Gastrocnemius medialis (tissue), 4 donors: ENCODE measurements around the gene HGFAC. TPM values are rescaled to one million over a fixed set of nuclear protein-coding genes. Genes with fewer than 3 reads are reported as not detected.

ENCODE experiments used
- ATAC-seq, 2 donors: fragments of 150-250 bp; one replicate each; pipeline ENCODE4 v1.9.1; 2016
- DNase-seq, 2 donors: peaks; one replicate each; pipeline ENCODE4 v3.0.0-alpha.2; 2019
- H3K27ac ChIP-seq, 4 donors: fragments of 200-600 bp; sonication (generic); 1 replicate in 1 of 4; 2 replicates in 3 of 4; pipeline ENCODE4 v1.5.1; 2016 to 2018; ENCODE audit warnings: mild to moderate bottlenecking in 2 of 4, moderate library complexity in 1 of 4
- H3K27me3 ChIP-seq, 3 donors: fragments of 200-600 bp; sonication (generic) in 2 of 3; 1 replicate in 1 of 3; 2 replicates in 2 of 3; pipeline versions ENCODE4 v1.5.1 to v1.6.0; 2016 to 2019; ENCODE audit warnings: mild to moderate bottlenecking in 1 of 3, moderate library complexity in 1 of 3
- H3K36me3 ChIP-seq, 2 donors: fragments of 200-600 bp; sonication (generic) in 1 of 2; one replicate each; pipeline ENCODE4 v1.5.1; 2017 to 2018
- H3K4me1 ChIP-seq, 2 donors: fragments of 200-600 bp; sonication (generic) in 1 of 2; one replicate each; pipeline ENCODE4 v1.5.1; 2016 to 2017; ENCODE audit warnings: mild to moderate bottlenecking in 2 of 2
- H3K4me3 ChIP-seq, 4 donors: fragments of 200-600 bp; sonication (generic) in 3 of 4; 1 replicate in 1 of 4; 2 replicates in 3 of 4; pipeline ENCODE4 v1.5.1; 2016 to 2019; ENCODE audit warnings: mild to moderate bottlenecking in 2 of 4
- H3K9me3 ChIP-seq, 3 donors: fragments of 200-600 bp; sonication (generic) in 2 of 3; 1 replicate in 1 of 3; 2 replicates in 2 of 3; pipeline ENCODE4 v1.5.1; 2016 to 2019
- POLR2A ChIP-seq, 2 donors: fragments of 450-650 bp; IDR thresholded peaks; one replicate each; pipeline ENCODE4 v1.6.1; 2017; ENCODE audit warnings: antibody characterized with exemption in 2 of 2, mild to moderate bottlenecking in 2 of 2, moderate library complexity in 2 of 2
- in situ Hi-C, 4 donors: fragments of 200-750 bp; cut with MboI; loops; one replicate each; pipeline versions ENCODE4 v1.15.0 to v1.8.0; 2017; ENCODE audit warnings: low sequenced_read_pairs in 4 of 4
- intact Hi-C: fragments of 100-400 bp; cut with DNase I; formaldehyde crosslinking; loops from one replicate; pipeline ENCODE4 v1.15.1; 2023; ENCODE audit warnings: low total_unique reads
- total RNA-seq, 4 donors: library from RNA; depleted of rRNA; stranded (reverse); fragments of >200 nt; gene quantifications; one replicate each; pipeline versions ENCODE4 v1.1.0 to v1.2.3, GENCODE V29; 2016
- TF ChIP-seq, protein P1 (sequence below), 5 experiments: fragments of 450-650 bp in 3 of 5; fragments of 200-600 bp in 2 of 5; sonication (generic) in 2 of 5; IDR thresholded peaks in 4 of 5; conservative IDR thresholded peaks in 1 of 5; 1 replicate in 4 of 5; 2 replicates in 1 of 5; pipeline ENCODE4 v1.5.1; 2016 to 2019; ENCODE audit warnings: antibody characterized with exemption in 5 of 5, mild to moderate bottlenecking in 3 of 5, moderate library complexity in 3 of 5

HGFAC gene
- total RNA-seq, 4 donors from 2014 or later: 0.20 to 0.68 (median 0.59) TPM

GRCh38 chr4:3417448-3417847, 24.3 kb upstream of the HGFAC start:
- DNase-seq (peak in 1 of 2 donors; percentile 11), ATAC-seq (no peak)
- H3K27me3 ChIP-seq: no peaks in the 10 kb centered on the region
- in situ Hi-C loops (no loop called here), intact Hi-C loops (no loop called here)
- H3K4me1 ChIP-seq: no peaks in the 10 kb centered on the region
- H3K9me3 ChIP-seq: no peaks in the 10 kb centered on the region
- peaks cover 0 to 27% of the 10 kb centered on the region in 2 donors for H3K36me3 ChIP-seq
- H3K27ac ChIP-seq: peak overlapping the region in 1 of 4 donors; percentile 71
- TF ChIP-seq POLR2A (IDR thresholded peaks at IDR 0.05): no peak
- TF ChIP-seq, protein P1, sequence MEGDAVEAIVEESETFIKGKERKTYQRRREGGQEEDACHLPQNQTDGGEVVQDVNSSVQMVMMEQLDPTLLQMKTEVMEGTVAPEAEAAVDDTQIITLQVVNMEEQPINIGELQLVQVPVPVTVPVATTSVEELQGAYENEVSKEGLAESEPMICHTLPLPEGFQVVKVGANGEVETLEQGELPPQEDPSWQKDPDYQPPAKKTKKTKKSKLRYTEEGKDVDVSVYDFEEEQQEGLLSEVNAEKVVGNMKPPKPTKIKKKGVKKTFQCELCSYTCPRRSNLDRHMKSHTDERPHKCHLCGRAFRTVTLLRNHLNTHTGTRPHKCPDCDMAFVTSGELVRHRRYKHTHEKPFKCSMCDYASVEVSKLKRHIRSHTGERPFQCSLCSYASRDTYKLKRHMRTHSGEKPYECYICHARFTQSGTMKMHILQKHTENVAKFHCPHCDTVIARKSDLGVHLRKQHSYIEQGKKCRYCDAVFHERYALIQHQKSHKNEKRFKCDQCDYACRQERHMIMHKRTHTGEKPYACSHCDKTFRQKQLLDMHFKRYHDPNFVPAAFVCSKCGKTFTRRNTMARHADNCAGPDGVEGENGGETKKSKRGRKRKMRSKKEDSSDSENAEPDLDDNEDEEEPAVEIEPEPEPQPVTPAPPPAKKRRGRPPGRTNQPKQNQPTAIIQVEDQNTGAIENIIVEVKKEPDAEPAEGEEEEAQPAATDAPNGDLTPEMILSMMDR (IDR thresholded peaks at IDR 0.05 in 4 of 5, conservative IDR thresholded peaks at IDR 0.05 in 1 of 5): no peak
- H3K4me3 ChIP-seq: no peak overlapping the region

- ATAC-seq (peak in 1 of 2 donors; percentile 91), DNase-seq (peak in 1 of 2 donors; percentile 78)
- intact Hi-C loops: no loop called here
- TF ChIP-seq POLR2A (IDR thresholded peaks at IDR 0.05): no peak
- TF ChIP-seq, protein P1 (IDR thresholded peaks at IDR 0.05 in 4 of 5, conservative IDR thresholded peaks at IDR 0.05 in 1 of 5): peak in 4 of 5 experiments; percentile 11 to 48 (median 25)
- Histone ChIP-seq H3K4me1 (no peaks in the 10 kb centered on the region), H3K36me3 (peaks cover 0 to 33% of the 10 kb centered on the region in 2 donors), H3K27me3 (no peaks in the 10 kb centered on the region), H3K4me3 (no peak overlapping the region), H3K27ac (peak overlapping the region in 2 of 4 donors; percentile 54 to 71), H3K9me3 (no peaks in the 10 kb centered on the region)
- in situ Hi-C loops: no loop called here
These were observed 23.6 kb upstream of the HGFAC start for GRCh38 chr4:3418029-3418762.

GRCh38 chr4:3419836-3420605, 21.7 kb upstream of the HGFAC start:
- in situ Hi-C loops: no loop called here
- peak in 1 of 2 donors; percentile 4 for DNase-seq

GRCh38 chr4:3420606-3420955, 21.2 kb upstream of the HGFAC start:
- DNase-seq: no peak
- no peaks in the 10 kb centered on the region for H3K4me1 ChIP-seq
- H3K36me3 ChIP-seq: peaks cover 0 to 44% of the 10 kb centered on the region in 2 donors
- no peak for ATAC-seq
- no peak overlapping the region for H3K27ac ChIP-seq
- H3K4me3 ChIP-seq: no peak overlapping the region
- intact Hi-C loops (no loop called here), in situ Hi-C loops (no loop called here)
- no peak for TF ChIP-seq POLR2A (IDR thresholded peaks at IDR 0.05)
- H3K9me3 ChIP-seq: no peaks in the 10 kb centered on the region
- H3K27me3 ChIP-seq: no peaks in the 10 kb centered on the region

More at GRCh38 chr4:3419836-3420605, 21.7 kb upstream of the HGFAC start:
- ATAC-seq: no peak
- H3K27me3 ChIP-seq: no peaks in the 10 kb centered on the region
- no peak for TF ChIP-seq POLR2A (IDR thresholded peaks at IDR 0.05)
- TF ChIP-seq, protein P1 (IDR thresholded peaks at IDR 0.05 in 4 of 5, conservative IDR thresholded peaks at IDR 0.05 in 1 of 5): no peak
- H3K4me3 ChIP-seq: no peak overlapping the region
- peaks cover 0 to 46% of the 10 kb centered on the region in 2 donors for H3K36me3 ChIP-seq
- H3K4me1 ChIP-seq: no peaks in the 10 kb centered on the region
- no peak overlapping the region for H3K27ac ChIP-seq
- intact Hi-C loops: no loop called here
- no peaks in the 10 kb centered on the region for H3K9me3 ChIP-seq

- in situ Hi-C loops (no loop called here), intact Hi-C loops (no loop called here)
- DNase-seq (no peak), ATAC-seq (no peak)
- no peaks in the 10 kb centered on the region for H3K9me3 ChIP-seq
- H3K36me3 ChIP-seq: peaks cover 0 to 40% of the 10 kb centered on the region in 2 donors
- no peaks in the 10 kb centered on the region for H3K4me1 ChIP-seq
- no peak for TF ChIP-seq POLR2A (IDR thresholded peaks at IDR 0.05)
- TF ChIP-seq, protein P1 (IDR thresholded peaks at IDR 0.05 in 4 of 5, conservative IDR thresholded peaks at IDR 0.05 in 1 of 5): no peak
- no peak overlapping the region for H3K4me3 ChIP-seq
- no peak overlapping the region for H3K27ac ChIP-seq
- H3K27me3 ChIP-seq: no peaks in the 10 kb centered on the region
These were observed 20.8 kb upstream of the HGFAC start for GRCh38 chr4:3420956-3421355.
